T-helper 2 cell treated with Interferon-gamma antibody and Interleukin-4, amounts not matched to agents 5 μg/mL and 100 μg/mL, for 36 hours (primary cell): Measurements from ENCODE around the gene DIS3L2.

Experiments
- DNase-seq: peaks from one replicate; pipeline ENCODE4 v3.0.0; 2021; ENCODE audit warnings: low spot score
- H3K27ac Mint-ChIP-seq: one replicate; pipeline ENCODE4 v1.8.0; 2021; ENCODE audit warnings: mild to moderate bottlenecking, mixed read lengths
- H3K27me3 Mint-ChIP-seq: one replicate; pipeline ENCODE4 v1.8.0; 2021; ENCODE audit warnings: low read depth, mixed read lengths
- H3K36me3 Mint-ChIP-seq: one replicate; pipeline ENCODE4 v1.8.0; 2021; ENCODE audit warnings: low read depth, mixed read lengths
- H3K4me1 Mint-ChIP-seq: one replicate; pipeline ENCODE4 v1.8.0; 2021; ENCODE audit warnings: low read depth, mixed read lengths
- H3K4me3 Mint-ChIP-seq: one replicate; pipeline ENCODE4 v1.8.0; 2022; ENCODE audit warnings: mild to moderate bottlenecking, moderate library complexity, mixed read lengths
- H3K9me3 Mint-ChIP-seq: one replicate; pipeline ENCODE4 v1.8.0; 2021; ENCODE audit warnings: mixed read lengths

The DIS3L2 gene

DNA sequence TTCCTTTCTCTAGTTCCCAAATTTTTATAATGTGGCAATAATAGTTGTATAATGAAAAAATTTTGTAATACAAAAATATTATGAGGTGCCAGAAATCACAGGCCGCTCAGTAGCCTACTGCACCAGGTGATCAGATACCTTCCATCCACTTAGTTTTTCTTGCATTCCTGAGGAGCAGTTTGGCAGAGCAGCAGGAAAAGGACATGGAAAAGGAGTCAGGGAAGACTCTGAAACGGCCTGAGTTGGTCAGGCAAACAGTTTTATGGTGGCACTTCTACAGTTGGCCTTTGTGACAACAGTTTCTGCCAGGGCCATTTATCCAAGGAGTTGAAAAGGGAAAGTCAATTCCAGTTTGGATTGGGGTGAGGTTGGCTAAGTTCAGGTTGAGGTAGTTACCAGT lies 251.7 kb downstream of the DIS3L2 start:
- Mint-ChIP-seq H3K27me3 (no peaks in the 10 kb centered on the region), H3K4me1 (peaks cover 7% of the 10 kb centered on the region), H3K27ac (no peak overlapping the region), H3K9me3 (no peaks in the 10 kb centered on the region), H3K4me3 (no peak overlapping the region), H3K36me3 (no peaks in the 10 kb centered on the region)
- DNase-seq, result no peak

GRCh38 chr2:232214053-232214452 lies 252.5 kb downstream of the DIS3L2 start:
- H3K36me3 Mint-ChIP-seq, result no peaks in the 10 kb centered on the region
- H3K4me1 Mint-ChIP-seq, result peaks cover 9% of the 10 kb centered on the region
- H3K9me3 Mint-ChIP-seq, result no peaks in the 10 kb centered on the region
- DNase-seq, result no peak
- no peak overlapping the region for H3K4me3 Mint-ChIP-seq
- H3K27me3 Mint-ChIP-seq, result no peaks in the 10 kb centered on the region
- no peak overlapping the region for H3K27ac Mint-ChIP-seq

GRCh38 chr2:232216028-232216427 lies 254.5 kb downstream of the DIS3L2 start:
- H3K9me3 Mint-ChIP-seq, result no peaks in the 10 kb centered on the region
- peaks cover 17% of the 10 kb centered on the region for H3K4me1 Mint-ChIP-seq
- DNase-seq, result no peak
- no peak overlapping the region for H3K4me3 Mint-ChIP-seq
- no peak overlapping the region for H3K27ac Mint-ChIP-seq
- H3K27me3 Mint-ChIP-seq, result no peaks in the 10 kb centered on the region
- H3K36me3 Mint-ChIP-seq, result no peaks in the 10 kb centered on the region

- no peaks in the 10 kb centered on the region for H3K36me3 Mint-ChIP-seq
- H3K9me3 Mint-ChIP-seq, result no peaks in the 10 kb centered on the region
- no peak overlapping the region for H3K27ac Mint-ChIP-seq
- DNase-seq, result no peak
- H3K4me3 Mint-ChIP-seq, result no peak overlapping the region
- no peaks in the 10 kb centered on the region for H3K27me3 Mint-ChIP-seq
- peaks cover 10% of the 10 kb centered on the region for H3K4me1 Mint-ChIP-seq
These were observed 257.4 kb downstream of the DIS3L2 start for GRCh38 chr2:232218778-232219495.

- Mint-ChIP-seq H3K4me3 (no peak overlapping the region), H3K27me3 (no peaks in the 10 kb centered on the region), H3K4me1 (peaks cover 10% of the 10 kb centered on the region), H3K9me3 (no peaks in the 10 kb centered on the region), H3K36me3 (no peaks in the 10 kb centered on the region), H3K27ac (no peak overlapping the region)
- DNase-seq, result no peak
These were observed 258.0 kb downstream of the DIS3L2 start for GRCh38 chr2:232219496-232219870.

GRCh38 chr2:232219932-232220331 lies 258.4 kb downstream of the DIS3L2 start:
- no peak overlapping the region for H3K27ac Mint-ChIP-seq
- H3K27me3 Mint-ChIP-seq, result no peaks in the 10 kb centered on the region
- DNase-seq, result no peak
- no peaks in the 10 kb centered on the region for H3K9me3 Mint-ChIP-seq
- no peaks in the 10 kb centered on the region for H3K36me3 Mint-ChIP-seq
- H3K4me3 Mint-ChIP-seq, result no peak overlapping the region
- peaks cover 10% of the 10 kb centered on the region for H3K4me1 Mint-ChIP-seq

- Mint-ChIP-seq H3K27ac (no peak overlapping the region), H3K9me3 (no peaks in the 10 kb centered on the region), H3K36me3 (no peaks in the 10 kb centered on the region)
These were observed 263.9 kb downstream of the DIS3L2 start for GRCh38 chr2:232225429-232225828.

DNA sequence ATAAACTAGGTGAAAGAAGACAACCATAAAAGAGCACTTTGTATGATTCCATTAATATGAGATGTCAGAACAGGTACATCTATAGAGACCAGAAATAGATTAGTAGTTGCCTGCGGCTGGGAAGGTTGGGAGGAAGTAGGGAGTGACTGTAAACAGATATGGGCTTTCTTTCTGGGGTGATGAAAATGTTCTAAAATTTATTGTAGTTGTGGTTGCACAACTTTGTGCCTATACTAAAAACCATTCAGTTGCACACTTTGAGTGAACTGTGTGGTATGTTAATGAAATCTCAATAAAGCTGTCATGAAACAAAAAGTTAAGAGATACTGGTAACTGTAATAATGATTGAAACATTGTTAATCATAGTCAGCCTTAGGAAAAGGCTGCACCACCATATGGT lies 264.4 kb downstream of the DIS3L2 start:
- no peak overlapping the region for H3K4me3 Mint-ChIP-seq
- H3K9me3 Mint-ChIP-seq, result no peaks in the 10 kb centered on the region
- H3K27ac Mint-ChIP-seq, result no peak overlapping the region
- no peaks in the 10 kb centered on the region for H3K4me1 Mint-ChIP-seq
- DNase-seq, result no peak
- H3K36me3 Mint-ChIP-seq, result no peaks in the 10 kb centered on the region
- no peaks in the 10 kb centered on the region for H3K27me3 Mint-ChIP-seq

More at GRCh38 chr2:232225429-232225828, 263.9 kb downstream of the DIS3L2 start:
- Mint-ChIP-seq H3K27me3 (no peaks in the 10 kb centered on the region), H3K4me3 (no peak overlapping the region), H3K4me1 (no peaks in the 10 kb centered on the region)
- DNase-seq, result no peak

- H3K9me3 Mint-ChIP-seq, result no peaks in the 10 kb centered on the region
- H3K4me3 Mint-ChIP-seq, result no peak overlapping the region
- no peaks in the 10 kb centered on the region for H3K36me3 Mint-ChIP-seq
- H3K4me1 Mint-ChIP-seq, result peaks cover 12% of the 10 kb centered on the region
- H3K27me3 Mint-ChIP-seq, result no peaks in the 10 kb centered on the region
- DNase-seq, result no peak
- H3K27ac Mint-ChIP-seq, result no peak overlapping the region
These were observed 266.8 kb downstream of the DIS3L2 start for GRCh38 chr2:232228332-232228731.

GRCh38 chr2:232228971-232229894 lies 267.7 kb downstream of the DIS3L2 start:
- Mint-ChIP-seq H3K4me3 (no peak overlapping the region), H3K9me3 (no peaks in the 10 kb centered on the region), H3K4me1 (peaks cover 12% of the 10 kb centered on the region), H3K36me3 (no peaks in the 10 kb centered on the region), H3K27ac (no peak overlapping the region), H3K27me3 (no peaks in the 10 kb centered on the region)
- no peak for DNase-seq

DNA sequence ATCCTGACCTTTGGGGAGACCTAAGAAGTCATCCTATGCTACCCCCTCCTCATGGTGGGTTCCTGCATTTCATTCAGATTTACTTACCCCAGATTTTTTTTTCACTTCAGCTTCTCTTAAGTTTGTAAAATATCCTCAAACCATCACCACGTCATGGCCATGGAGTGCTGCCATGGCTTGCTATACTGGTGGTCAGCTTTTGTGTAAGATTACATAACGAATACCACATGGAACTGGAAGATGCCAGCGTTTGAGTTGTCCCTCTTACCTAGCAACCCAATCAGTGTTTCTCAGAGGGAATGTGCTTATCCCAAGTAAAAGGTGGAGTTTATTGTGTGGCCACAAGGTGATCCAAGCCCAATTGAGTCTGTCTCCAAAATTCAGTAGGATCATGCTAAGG lies 268.4 kb downstream of the DIS3L2 start:
- H3K4me3 Mint-ChIP-seq, result no peak overlapping the region
- no peak overlapping the region for H3K27ac Mint-ChIP-seq
- DNase-seq, result no peak
- no peaks in the 10 kb centered on the region for H3K9me3 Mint-ChIP-seq
- H3K36me3 Mint-ChIP-seq, result no peaks in the 10 kb centered on the region
- H3K27me3 Mint-ChIP-seq, result no peaks in the 10 kb centered on the region
- peaks cover 12% of the 10 kb centered on the region for H3K4me1 Mint-ChIP-seq

DNA sequence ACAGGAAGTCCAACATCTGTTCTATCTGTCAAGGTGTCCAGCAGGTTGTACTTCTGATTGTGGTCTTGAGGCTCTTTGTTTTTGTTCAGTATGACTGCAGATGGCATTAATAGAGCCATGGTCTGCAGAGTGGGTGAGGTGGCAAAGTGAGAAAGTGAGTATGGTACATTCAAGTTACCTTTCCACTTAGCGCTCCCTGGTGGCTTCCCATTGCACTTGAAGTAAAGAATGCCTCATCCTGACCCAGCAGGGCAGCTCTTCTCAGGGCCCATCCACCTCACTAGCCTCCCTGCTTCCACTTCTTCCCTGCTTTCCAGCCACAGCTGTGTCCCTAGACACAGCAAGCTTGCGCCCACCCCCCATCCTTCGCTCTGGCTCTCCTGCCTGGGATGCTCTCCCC lies 269.0 kb downstream of the DIS3L2 start:
- Mint-ChIP-seq H3K27ac (no peak overlapping the region), H3K36me3 (no peaks in the 10 kb centered on the region), H3K4me1 (peaks cover 12% of the 10 kb centered on the region), H3K9me3 (no peaks in the 10 kb centered on the region), H3K4me3 (no peak overlapping the region), H3K27me3 (no peaks in the 10 kb centered on the region)
- no peak for DNase-seq

- peaks cover 12% of the 10 kb centered on the region for H3K4me1 Mint-ChIP-seq
- H3K27me3 Mint-ChIP-seq, result no peaks in the 10 kb centered on the region
- no peak overlapping the region for H3K27ac Mint-ChIP-seq
- no peak overlapping the region for H3K4me3 Mint-ChIP-seq
- H3K36me3 Mint-ChIP-seq, result no peaks in the 10 kb centered on the region
- DNase-seq, result no peak
- no peaks in the 10 kb centered on the region for H3K9me3 Mint-ChIP-seq
These were observed 270.0 kb downstream of the DIS3L2 start for GRCh38 chr2:232231554-232231953.

GRCh38 chr2:232232915-232233314 lies 271.4 kb downstream of the DIS3L2 start:
- no peaks in the 10 kb centered on the region for H3K36me3 Mint-ChIP-seq

More at GRCh38 chr2:232232915-232233314, 271.4 kb downstream of the DIS3L2 start:
- DNase-seq, result no peak
- H3K9me3 Mint-ChIP-seq, result no peaks in the 10 kb centered on the region
- no peaks in the 10 kb centered on the region for H3K27me3 Mint-ChIP-seq
- H3K4me1 Mint-ChIP-seq, result peaks cover 20% of the 10 kb centered on the region
- H3K4me3 Mint-ChIP-seq, result no peak overlapping the region
- no peak overlapping the region for H3K27ac Mint-ChIP-seq
